HG03558 (cell line): ENCODE data around the gene LEP.
"Not testable (repeated sequence)": the region's sequence is repeated elsewhere in the genome, so short reads cannot be mapped to it uniquely, and the experiment has no call there.

ENCODE experiments used
- ATAC-seq: cut with Tn5 transposase; IDR thresholded peaks from one replicate; pipeline ENCODE4 v1.9.1; 2021; ENCODE audit warnings: moderate number of reproducible peaks; ENCODE audit not compliant: unreplicated experiment; ENCODE audit errors: extremely low read depth

The LEP gene

DNA sequence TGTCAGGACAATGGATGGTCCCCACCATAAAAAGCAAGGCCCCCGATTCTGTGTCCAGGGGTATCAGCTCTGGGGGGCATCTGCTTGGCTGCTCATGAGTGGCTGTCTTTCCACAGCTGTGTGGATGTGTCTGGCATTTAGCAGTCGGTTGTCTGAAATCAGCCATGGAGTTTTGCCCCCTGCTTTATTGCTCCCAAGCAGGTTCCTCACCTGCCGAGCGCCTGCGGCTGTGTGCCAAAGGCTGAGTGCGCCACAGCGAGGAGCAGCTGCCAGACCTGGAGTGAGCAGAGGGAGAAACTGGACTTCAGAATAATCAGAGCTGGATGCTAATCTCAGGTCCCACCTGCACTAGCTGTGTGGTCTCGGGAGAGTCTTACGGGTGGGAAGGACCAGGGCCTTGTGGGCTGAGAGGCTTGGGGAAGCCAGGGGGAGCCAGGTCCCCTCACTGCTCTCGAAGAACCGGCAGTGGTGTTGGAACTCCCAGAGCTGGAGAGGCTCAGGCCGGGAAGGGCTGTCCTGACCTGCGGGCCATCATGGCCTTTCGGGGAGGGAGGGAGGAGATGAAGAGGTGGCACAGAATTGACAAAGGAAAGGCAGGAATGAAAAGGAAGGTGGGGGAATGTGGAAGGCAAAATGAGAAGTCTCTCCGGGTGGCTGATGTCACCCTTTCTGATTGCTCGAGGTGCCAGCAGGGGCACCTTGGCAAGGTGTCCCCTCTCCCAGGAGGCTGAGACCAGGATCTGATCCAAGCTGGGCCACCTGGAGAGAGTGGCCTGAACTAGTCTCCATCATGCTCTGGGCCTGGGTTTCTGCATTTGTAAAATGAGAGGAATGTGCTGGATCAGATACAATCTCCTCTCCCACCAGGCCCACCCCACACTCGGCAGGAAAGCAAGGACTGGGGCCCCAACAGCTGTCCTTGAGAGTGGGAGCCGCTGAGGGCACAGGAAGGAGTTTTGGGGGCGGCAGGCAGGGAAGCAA is 30.2 kb upstream of the LEP start:
- ATAC-seq: no peak

- ATAC-seq: no peak
Observed at GRCh38 chr7:128211626-128212025, 29.5 kb upstream of the LEP start.

- no peak for ATAC-seq
Observed at GRCh38 chr7:128214463-128214862, 26.6 kb upstream of the LEP start.

- ATAC-seq: no peak
Observed at GRCh38 chr7:128215281-128215680, 25.8 kb upstream of the LEP start.

DNA sequence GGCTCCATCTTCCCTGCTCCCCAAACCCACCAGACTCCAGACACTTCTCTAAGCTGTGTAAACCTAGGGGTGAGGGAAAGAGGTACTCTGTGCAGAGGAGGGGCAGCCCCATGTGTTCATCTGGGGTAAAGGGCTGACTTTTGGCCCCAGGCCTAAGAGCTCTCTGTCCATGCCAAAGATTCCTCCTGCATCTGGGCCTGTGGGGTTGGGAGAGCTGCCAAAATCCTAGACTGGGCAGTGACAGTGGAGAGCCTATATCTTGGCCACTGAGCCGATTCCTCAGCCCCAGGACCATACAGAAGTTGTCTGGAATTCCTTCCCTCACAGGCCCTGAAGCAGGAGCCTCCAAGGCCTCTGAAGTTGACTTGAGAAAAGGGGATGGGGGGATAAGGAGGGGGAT is 25.3 kb upstream of the LEP start:
- no peak for ATAC-seq

GRCh38 chr7:128217030-128217805 is 23.9 kb upstream of the LEP start:
- no peak for ATAC-seq

DNA sequence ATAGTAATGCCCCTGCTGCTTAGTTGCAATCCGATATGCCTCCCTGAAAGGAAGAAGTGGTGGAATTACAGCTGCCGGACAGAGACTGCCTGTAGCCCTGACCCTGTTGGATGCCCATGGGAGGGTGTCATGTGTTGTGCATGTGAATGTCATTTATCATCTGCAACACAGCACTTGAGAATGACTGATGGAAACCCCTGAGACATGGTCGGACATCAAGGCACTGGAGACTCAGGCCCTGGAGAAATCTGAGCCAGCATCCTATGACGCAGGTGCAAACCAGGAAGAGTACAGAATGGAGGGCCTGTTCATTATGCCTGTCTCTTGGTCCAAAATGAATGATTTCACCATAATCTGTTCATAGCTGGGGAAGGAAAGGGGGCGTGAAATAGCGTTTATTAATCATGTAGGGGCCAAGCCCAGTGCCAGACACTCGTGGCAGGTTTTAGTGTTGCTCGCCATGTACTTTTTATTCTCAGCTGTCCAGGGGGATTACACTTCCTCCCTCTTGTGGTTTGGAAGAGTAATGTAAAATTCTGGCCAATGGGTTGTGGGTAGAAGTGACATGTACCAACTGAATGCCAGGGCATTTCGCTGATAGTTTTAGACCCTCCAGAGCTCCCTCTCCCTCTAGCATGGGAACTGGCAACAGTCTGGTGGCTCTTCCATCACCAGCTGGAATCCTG is 23.0 kb upstream of the LEP start:
- ATAC-seq: no peak

GRCh38 chr7:128219636-128220035 is 21.4 kb upstream of the LEP start:
- no peak for ATAC-seq

DNA sequence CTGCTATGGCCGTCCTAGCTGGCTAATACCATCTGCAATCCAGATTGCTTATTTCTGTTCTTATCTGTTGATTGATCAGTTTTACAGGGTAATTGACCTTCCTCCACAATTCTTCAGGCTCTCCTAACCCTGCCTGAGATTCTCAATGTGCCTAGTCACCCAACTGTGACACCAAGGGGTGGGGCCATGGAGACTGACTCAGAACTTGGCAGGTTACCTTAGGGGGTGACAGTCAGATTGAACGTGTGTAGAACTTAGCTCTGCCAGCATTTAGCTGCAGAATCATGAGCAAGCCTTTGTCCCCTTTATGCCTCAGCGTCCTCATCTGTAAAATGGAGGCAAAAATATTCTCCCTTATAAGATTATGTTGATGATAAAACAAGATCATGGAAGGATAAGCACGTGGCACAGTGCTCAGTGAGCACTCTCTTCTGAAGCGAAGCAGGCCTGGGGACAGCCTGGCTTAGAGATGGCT is 19.1 kb upstream of the LEP start:
- no peak for ATAC-seq

DNA sequence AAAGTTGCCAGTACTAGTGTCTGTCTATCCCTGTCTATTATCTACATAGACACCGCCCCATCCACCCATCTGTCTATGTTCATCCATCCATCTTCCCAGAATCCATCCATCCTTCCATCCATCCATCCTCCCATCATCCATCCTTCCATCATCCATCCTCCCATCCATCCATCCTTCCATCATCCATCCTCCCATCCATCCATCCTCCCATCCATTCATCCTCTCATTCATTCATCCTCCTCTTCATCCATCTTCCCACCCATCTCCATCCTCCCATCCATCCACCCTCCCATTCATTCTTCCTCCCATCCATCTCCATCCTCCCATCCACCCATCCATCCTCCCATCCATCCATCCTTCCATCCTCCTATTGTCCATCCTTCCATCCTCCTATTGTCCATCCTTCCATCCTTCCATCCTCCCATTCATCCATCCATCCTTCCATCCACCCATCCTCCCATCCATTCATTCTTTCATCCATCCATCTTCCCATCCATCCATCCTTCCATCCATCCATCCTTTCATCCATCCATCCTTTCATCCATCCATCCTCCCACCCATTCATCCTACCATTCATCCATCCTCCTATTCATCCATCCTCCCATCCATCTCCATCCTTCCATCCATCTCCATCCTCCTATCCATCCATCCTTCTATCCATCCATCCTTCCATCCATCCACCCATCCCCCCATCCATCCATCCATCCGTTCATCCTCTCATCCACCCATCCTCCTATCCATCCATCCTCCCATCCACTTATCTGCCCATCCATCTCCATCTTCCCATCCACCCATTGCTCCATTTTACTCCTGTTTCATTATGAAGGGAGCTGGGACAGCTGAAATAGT is 14.7 kb upstream of the LEP start:
- no peak for ATAC-seq

GRCh38 chr7:128227271-128227670 is 13.8 kb upstream of the LEP start:
- no peak for ATAC-seq

GRCh38 chr7:128231021-128231420 is 10.1 kb upstream of the LEP start:
- ATAC-seq: no peak

- no peak for ATAC-seq
Observed at GRCh38 chr7:128231677-128232076, 9.4 kb upstream of the LEP start.

- no peak for ATAC-seq
Observed at GRCh38 chr7:128233471-128233870, 7.6 kb upstream of the LEP start.

DNA sequence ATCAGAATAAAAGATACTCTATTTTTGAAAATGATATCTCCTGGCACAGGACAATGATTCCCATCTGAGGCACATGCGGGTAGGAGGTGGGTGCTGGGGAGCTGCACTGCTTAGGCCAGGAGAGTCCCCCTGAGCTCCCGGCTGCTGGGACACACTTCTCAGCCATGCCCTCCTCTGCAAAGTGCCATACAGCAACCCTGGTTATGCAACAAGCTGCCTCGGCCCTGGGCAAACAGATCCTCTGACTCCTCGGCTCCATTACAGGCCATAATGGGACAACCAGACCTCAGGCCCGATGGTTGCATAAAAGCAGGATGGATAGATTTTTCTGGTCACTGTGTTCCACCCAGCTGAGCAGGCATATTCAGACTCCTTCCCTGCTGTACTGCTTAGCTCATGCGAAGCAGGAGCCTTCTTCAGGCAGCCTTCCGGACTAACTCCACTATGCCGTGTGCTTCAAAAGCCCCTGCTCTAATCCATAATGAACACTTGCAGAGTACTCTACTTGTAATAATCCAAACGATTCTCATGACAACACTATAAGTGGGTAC is 6.5 kb upstream of the LEP start:
- ATAC-seq: no peak

GRCh38 chr7:128235471-128235870 is 5.6 kb upstream of the LEP start:
- ATAC-seq: no peak

DNA sequence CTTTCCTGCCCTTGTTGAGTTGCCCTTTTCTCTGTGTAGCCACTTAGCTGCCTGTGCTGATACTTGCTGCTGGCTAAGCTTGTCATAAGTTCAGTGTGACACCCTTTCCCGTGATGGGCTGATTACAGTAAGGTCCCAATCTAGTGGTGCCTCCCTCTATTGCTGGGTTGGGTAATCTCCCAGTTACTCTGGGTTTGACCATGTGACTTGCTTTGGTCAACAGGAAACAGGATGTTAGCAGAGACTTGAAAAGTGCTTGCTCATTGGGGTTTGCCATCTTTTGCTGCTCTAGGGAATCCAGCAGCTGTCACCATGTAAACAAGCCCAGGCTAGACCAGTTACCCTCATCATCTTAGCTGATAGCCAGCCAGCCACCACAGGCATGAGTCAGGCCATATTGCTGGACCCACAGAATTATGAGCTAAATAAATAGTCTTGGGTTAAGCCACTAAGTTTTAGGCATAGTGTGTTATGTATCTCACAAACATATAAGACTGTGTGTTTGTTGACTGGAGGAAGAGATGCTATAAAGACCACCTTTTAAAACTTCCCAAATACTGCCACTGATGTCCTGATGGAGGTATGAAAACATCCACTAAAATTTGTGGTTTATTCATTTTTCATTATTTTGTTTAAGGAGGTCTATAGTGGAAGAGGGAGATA is 4.0 kb upstream of the LEP start:
- ATAC-seq: no peak

- ATAC-seq: not testable (repeated sequence)
Observed at GRCh38 chr7:128239146-128239545, 1.9 kb upstream of the LEP start.

DNA sequence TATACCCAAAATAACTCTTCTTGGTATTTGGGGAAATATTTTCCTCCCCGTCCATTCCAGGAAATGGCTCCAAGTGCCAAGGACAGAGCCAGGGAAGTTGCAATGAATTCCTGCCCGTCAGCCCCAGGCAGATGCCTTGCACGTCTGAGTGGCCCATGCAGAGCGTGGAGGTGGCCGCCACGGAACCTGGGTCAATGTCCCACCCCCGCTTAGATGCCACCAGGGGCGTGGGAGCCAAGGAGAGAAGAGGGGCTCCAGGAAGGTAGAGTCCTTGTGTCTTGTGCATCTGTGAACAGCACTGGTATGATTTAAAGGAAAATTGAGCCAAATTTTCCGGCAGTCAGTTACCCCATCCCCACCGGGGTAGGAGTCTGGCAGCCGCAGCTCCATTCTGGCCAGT is 1.6 kb downstream of the LEP start:
- no peak for ATAC-seq
